ENCODE data around the gene MAEA.

Gene MAEA

DNA sequence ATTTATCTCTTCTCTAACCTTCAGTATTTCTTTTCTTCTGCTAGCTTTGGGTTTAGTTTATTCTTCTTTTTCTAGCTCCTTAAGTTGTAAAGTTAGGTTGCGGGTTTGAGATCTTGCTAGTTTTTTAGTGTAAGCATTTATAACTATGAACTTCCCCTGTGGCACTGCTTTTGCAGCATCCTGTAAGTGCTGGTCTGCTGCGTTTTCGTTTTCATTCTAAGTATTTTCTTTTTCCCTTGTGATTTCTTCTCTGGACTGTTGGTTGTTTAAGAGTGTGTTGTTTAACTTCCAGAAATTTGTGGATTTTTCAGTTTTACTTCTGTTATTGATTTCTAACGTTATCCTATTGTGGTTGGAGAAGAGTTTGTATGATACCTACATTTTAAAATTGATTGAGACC is 29.7 kb upstream of the MAEA start:
- Mint-ChIP-seq H3K4me3 (no peak overlapping the region), H3K27ac (no peak overlapping the region), H3K9me3 (ENCODE audit: low read depth) (no peaks in the 10 kb centered on the region), H3K4me1 (ENCODE audit: low read depth) (peaks cover 29% of the 10 kb centered on the region), H3K27me3 (no peaks in the 10 kb centered on the region), H3K36me3 (peaks cover 6% of the 10 kb centered on the region)

DNA sequence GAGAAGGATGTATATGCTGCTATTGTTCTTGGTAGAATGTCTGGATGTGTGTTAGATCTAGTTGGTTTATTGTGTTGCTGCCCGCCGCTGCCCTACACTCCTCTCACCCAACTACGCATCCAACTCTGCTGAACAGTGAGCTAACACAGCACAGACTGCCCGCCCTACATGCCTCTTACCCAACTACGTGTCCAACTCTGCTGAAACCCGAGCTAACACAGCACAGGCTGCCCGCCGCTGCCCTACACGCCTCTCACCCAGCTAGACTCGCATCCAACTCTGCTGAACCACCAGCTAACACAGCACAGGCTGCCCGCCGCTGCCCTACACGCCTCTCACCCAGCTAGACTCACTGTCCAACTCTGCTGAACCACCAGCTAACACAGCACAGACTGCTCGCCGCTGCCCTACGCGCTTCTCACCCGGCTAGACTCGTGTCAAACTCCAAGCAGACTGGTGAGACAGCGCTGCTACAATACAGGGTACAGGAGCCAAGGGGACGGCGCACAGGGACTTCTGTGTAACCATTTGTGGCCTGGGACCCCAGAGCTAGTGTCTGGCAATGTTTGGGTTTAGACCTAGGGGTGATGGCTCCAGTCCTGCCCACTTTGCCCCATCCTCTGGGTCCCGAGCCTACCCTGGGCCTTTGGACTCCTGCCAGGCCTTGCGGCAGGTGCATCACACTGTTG is 29.1 kb upstream of the MAEA start:
- no peak overlapping the region for H3K4me3 Mint-ChIP-seq
- H3K36me3 Mint-ChIP-seq = peaks cover 6% of the 10 kb centered on the region
- no peak overlapping the region for H3K27ac Mint-ChIP-seq
- no peaks in the 10 kb centered on the region for H3K27me3 Mint-ChIP-seq
- H3K9me3 Mint-ChIP-seq (ENCODE audit: low read depth) = no peaks in the 10 kb centered on the region
- peaks cover 23% of the 10 kb centered on the region for H3K4me1 Mint-ChIP-seq (ENCODE audit: low read depth)

DNA sequence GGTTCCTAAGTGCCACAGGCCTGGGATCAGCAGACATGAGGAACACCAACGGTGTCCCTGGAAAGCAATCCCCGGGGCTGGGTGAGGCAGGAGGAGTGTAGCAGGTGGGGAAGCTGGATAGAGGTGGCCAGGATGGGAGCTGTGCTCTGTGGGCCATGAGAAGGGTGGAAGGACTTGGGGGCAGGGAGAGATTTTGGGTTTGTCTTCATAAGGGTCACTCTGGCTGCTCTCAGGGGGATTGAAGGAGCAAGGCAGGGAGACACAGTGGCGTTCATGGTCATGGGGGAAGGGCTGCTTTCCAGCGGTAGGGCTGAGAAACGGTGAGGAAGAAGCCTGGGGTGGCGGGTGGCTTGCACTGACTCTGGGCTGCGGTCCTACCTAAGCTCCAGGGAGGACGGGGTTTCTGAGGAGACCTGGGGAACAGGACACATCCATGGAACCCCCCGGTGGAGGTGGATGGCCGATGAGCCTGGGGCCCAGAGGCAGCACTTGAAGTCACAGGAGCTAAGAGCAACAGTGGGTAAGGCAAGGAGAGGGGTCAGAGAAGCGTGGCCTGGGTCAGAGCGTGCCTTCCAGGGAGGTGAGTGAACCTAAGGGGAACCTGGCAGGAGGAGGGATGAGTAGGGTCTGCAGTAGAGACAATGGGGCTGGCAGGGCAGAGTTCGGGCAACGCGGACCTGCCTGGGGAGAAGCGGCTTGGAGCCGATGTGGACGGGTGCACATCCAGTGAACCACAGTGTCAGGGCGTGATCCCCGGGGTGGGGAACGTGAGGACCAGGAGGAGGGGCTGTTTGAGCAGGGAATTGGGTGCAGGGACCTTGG is 28.4 kb upstream of the MAEA start:
- Mint-ChIP-seq H3K27me3 (no peaks in the 10 kb centered on the region), H3K9me3 (ENCODE audit: low read depth) (no peaks in the 10 kb centered on the region), H3K27ac (no peak overlapping the region), H3K36me3 (peaks cover 8% of the 10 kb centered on the region), H3K4me3 (no peak overlapping the region), H3K4me1 (ENCODE audit: low read depth) (peaks cover 17% of the 10 kb centered on the region)

DNA sequence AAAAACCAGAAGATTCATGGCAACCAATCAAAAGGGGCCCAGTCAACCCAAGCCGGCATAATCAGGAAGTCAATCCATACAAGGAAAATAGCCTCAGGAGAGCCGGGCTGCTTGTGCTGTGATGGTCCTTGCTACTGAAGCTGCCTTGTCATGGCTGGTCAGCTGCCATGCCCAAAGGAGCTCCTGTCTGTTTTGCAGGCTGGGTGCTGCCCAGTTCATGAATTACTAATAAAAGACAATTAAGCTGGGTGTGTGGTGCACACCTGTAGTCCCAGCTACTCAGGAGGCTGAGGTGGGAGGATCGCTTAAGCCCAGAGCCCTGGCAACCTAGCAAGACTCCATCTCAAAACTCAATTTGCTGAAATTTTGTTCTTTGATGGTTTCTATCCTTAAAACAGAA is 24.7 kb upstream of the MAEA start:
- Mint-ChIP-seq H3K4me3 (no peak overlapping the region), H3K4me1 (ENCODE audit: low read depth) (peaks cover 19% of the 10 kb centered on the region), H3K36me3 (peaks cover 2% of the 10 kb centered on the region), H3K9me3 (ENCODE audit: low read depth) (no peaks in the 10 kb centered on the region), H3K27me3 (no peaks in the 10 kb centered on the region), H3K27ac (no peak overlapping the region)

DNA sequence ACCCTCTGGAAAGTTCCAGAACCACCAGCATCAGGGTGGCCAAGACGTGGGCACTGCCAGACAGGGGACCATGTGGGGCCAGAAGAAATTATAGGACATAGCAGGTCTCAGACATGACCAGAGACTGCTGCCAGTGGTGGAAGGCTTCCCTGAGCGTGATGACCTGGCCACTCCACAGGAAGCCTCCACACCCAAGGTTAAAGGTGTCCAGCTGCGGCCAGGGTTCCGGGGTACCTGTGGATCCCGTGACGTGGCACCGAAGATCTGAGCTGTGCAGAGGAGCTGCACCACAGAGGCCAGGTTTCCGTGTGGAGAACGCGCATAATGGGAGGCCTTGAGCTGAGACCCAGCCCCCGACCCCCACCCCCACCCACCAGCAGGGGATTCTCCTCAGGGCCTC is 24.3 kb upstream of the MAEA start:
- no peak overlapping the region for H3K4me3 Mint-ChIP-seq
- H3K4me1 Mint-ChIP-seq (ENCODE audit: low read depth) = peaks cover 17% of the 10 kb centered on the region
- no peaks in the 10 kb centered on the region for H3K9me3 Mint-ChIP-seq (ENCODE audit: low read depth)
- no peak overlapping the region for H3K27ac Mint-ChIP-seq
- H3K27me3 Mint-ChIP-seq = no peaks in the 10 kb centered on the region
- H3K36me3 Mint-ChIP-seq = peaks cover 2% of the 10 kb centered on the region

DNA sequence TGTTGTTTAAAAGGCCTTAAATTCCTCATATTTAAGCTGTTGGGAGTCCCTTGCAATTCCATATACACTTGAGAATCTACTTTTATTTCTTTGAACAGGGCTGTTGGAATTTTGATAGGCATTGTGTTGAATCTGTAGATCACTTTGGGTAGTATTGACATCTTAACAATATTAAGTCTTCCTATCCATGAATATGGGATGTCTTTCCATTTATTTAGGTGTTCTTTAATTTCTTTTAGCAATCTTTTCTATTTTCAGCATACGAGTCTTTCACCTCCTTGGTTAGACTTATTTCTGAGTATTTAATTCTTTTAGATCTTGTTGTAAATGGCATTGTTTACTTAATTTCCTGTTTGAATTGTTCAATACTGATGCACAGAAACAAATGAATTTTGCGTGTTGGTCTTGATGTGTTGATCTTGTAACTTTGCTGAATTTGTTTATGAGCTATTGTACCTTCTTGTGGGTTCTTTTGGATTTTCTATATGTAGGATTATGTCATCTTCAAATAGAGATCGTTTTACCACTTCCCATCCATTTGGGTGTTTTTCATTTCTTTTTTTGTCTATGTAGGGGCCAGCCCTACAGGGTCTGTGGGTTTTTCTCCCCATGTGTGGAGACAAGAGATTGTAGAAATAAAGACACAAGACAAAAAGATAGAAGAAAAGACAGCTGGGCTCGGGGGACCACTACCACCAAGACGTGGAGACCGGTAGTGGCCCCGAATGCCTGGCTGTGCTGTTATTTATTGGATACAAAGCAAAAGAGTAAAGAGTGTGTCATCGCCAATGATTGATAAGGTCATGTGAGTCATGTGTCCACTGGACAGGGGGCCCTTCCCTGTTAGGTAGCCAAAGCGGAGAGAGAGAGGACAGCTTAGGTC is 22.6 kb upstream of the MAEA start:
- no peaks in the 10 kb centered on the region for H3K9me3 Mint-ChIP-seq (ENCODE audit: low read depth)
- no peaks in the 10 kb centered on the region for H3K27me3 Mint-ChIP-seq
- H3K27ac Mint-ChIP-seq = peak overlapping the region; percentile 86
- peaks cover 2% of the 10 kb centered on the region for H3K36me3 Mint-ChIP-seq
- peak overlapping the region; percentile 79 for H3K4me3 Mint-ChIP-seq
- H3K4me1 Mint-ChIP-seq (ENCODE audit: low read depth) = peaks cover 17% of the 10 kb centered on the region

DNA sequence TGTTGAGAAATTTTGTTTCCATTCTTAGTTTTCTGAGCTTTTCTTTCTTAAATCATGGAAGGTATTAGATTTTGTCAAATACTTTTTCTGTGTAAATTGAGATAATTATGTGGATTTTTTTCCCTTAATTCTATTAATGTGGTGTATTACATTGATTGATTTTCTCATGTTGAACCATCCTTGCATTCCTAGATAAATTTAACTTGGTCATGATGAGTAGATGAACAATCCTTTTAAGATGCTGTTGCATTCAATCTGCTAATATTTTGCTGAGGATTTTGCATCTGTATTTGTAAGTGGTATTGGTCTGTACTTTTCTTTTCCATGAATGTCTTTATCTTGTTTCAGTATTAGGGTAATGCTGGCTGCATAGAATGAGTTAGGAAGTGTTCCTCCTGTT is 20.5 kb upstream of the MAEA start:
- peaks cover 17% of the 10 kb centered on the region for H3K4me1 Mint-ChIP-seq (ENCODE audit: low read depth)
- no peak overlapping the region for H3K4me3 Mint-ChIP-seq
- H3K36me3 Mint-ChIP-seq = peaks cover 2% of the 10 kb centered on the region
- no peaks in the 10 kb centered on the region for H3K27me3 Mint-ChIP-seq
- no peaks in the 10 kb centered on the region for H3K9me3 Mint-ChIP-seq (ENCODE audit: low read depth)
- no peak overlapping the region for H3K27ac Mint-ChIP-seq

DNA sequence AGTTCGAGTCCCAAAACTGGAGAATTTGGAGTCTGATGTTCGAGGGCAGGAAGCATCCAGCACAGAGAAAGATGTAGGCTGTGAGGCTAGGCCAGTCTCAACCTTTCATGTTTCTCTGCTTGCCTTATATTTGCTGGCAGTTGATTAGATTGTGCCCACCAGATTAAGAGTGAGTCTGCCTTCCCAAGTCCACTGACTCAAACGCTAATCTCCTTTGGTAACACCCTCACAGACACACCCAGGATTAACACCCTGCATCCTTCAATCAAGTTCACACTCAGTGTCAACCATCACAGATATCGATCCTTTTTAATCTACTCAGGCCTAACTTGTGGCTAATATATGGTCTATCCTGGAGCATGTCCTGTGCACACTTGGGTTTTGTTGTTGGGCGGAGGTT is 18.0 kb upstream of the MAEA start:
- H3K4me1 Mint-ChIP-seq (ENCODE audit: low read depth) = peaks cover 13% of the 10 kb centered on the region
- no peaks in the 10 kb centered on the region for H3K9me3 Mint-ChIP-seq (ENCODE audit: low read depth)
- no peak overlapping the region for H3K27ac Mint-ChIP-seq
- peaks cover 4% of the 10 kb centered on the region for H3K36me3 Mint-ChIP-seq
- no peak overlapping the region for H3K4me3 Mint-ChIP-seq
- no peaks in the 10 kb centered on the region for H3K27me3 Mint-ChIP-seq

DNA sequence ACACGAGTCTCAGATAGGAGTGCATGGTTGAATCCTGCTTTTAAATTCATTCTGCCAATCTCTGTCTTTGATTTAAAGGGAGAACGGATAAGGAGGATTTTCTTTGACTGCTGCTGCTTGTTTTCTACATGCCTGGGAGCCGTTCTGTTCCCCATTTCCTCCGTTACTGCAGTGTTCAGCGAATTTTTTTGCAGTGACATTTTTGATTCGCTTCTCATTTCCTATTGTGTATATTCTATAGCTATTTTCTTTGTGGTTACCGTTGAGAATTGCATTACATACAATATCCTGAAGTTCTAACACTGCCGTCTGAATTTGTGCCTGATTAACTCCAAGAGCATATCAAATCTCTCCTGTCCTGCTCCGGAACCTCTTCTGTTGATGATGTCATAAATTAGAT is 14.8 kb upstream of the MAEA start:
- Mint-ChIP-seq H3K27ac (no peak overlapping the region), H3K9me3 (ENCODE audit: low read depth) (no peaks in the 10 kb centered on the region), H3K27me3 (no peaks in the 10 kb centered on the region), H3K4me3 (no peak overlapping the region), H3K4me1 (ENCODE audit: low read depth) (no peaks in the 10 kb centered on the region), H3K36me3 (peaks cover 8% of the 10 kb centered on the region)

DNA sequence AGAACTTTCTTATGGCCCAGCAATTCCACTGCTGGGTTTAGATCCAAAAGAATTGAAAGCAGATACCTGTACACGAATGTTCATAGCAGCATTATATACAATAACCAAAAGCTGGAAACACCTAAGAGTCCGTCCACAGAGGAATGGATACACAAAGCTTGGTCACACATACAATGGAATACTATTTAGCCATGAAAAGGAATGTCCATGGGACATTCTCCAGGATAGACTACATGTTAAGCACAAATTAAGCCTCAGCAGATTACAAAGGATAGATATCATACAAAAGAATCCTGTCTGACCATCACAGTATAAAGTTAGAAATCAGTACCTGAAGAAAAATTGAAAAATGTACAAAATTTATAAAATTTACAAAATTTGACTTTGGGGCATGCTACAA is 12.7 kb upstream of the MAEA start:
- Mint-ChIP-seq H3K36me3 (peaks cover 8% of the 10 kb centered on the region), H3K27me3 (no peaks in the 10 kb centered on the region), H3K4me1 (ENCODE audit: low read depth) (no peaks in the 10 kb centered on the region), H3K27ac (no peak overlapping the region), H3K4me3 (no peak overlapping the region), H3K9me3 (ENCODE audit: low read depth) (no peaks in the 10 kb centered on the region)

DNA sequence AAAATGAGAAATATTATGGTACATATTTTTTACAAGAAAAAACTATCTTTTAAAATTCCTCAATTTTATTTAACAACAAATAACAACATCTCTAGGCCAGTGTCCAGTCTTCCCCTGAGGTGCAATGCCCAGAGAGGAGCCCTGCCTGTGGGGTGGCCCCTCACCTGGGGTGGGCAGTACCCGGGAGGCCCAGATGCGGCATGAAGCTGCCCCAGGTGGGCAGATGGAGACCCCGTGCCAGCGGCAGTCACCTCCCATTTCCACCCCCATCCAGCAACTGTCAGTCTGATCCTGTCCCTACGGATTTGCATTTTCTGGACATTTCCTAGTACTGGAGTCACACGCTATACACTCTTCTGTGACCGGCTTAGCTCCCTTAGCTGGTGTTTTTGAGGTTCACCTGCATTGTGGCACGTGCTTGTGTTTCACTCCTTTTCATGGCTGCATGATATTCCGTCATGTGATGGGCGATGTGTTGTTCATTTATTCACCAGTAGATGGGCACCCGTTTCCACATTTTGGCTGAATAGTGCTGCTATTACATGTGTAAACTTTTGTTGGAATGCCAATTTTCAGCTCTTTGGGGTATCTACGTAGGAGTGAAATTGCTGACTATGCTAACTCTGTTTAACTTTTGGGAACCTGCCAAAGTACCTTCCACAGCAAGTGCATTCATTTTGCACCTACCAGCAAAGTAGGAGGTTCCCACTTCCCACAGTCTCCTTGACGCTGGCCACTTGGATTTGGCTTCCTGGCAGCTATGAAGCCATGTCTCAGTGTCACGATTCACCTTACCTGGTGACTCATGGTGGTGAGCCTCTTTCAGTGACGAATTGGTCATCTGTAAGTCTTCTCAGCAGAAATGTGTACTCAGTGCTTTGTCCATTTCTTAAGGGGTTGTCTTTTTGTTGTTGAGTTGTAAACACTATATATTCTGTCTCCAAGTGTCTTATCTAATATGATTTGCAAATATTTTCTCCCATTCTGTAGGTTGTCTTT is 11.7 kb upstream of the MAEA start:
- H3K27ac Mint-ChIP-seq = no peak overlapping the region
- H3K27me3 Mint-ChIP-seq = no peaks in the 10 kb centered on the region
- no peaks in the 10 kb centered on the region for H3K9me3 Mint-ChIP-seq (ENCODE audit: low read depth)
- peaks cover 8% of the 10 kb centered on the region for H3K36me3 Mint-ChIP-seq
- H3K4me1 Mint-ChIP-seq (ENCODE audit: low read depth) = no peaks in the 10 kb centered on the region
- H3K4me3 Mint-ChIP-seq = no peak overlapping the region

DNA sequence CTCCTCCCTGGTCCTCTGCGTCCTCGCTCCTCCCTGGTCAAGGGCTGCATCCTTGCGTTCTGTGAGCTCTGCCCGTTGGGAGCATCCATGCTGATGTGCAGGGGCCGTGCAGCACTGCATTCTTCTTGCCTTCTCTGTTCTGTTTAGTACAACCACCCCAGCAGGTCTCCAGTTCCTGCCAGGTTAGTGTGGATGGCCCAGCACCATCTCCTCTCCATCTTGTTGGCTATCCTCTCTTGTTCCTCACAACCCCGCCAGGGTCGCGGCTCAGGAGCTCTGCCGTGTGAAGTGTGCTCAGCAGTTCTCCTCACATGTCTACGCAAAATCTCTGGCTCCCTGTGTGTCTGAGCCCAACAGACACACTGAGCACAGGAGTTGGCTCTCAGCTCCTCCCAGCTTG is 10.4 kb upstream of the MAEA start:
- Mint-ChIP-seq H3K4me1 (ENCODE audit: low read depth) (no peaks in the 10 kb centered on the region), H3K36me3 (peaks cover 8% of the 10 kb centered on the region), H3K27me3 (no peaks in the 10 kb centered on the region), H3K4me3 (no peak overlapping the region), H3K27ac (no peak overlapping the region), H3K9me3 (ENCODE audit: low read depth) (no peaks in the 10 kb centered on the region)

DNA sequence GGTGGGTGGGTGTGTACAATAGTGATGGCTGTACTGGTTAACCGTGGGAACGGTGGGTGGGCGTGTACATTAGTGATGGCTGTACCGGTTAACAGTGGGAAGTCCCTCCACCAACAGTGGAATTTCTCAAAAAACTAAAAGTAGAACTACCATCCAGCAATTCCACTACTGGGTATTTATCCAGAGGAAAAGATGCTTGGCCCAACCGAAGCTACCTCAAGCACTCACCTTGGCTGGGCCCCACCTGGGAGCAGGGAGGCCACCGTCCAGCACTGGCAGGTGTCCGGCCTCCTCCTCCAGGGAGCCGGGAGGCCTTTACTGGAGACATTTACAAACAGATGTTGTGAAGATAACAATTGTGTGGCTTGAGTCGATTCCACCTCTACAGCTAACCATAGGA is 6.0 kb upstream of the MAEA start:
- Mint-ChIP-seq H3K4me3 (no peak overlapping the region), H3K27me3 (no peaks in the 10 kb centered on the region), H3K9me3 (ENCODE audit: low read depth) (no peaks in the 10 kb centered on the region), H3K4me1 (ENCODE audit: low read depth) (peaks cover 4% of the 10 kb centered on the region), H3K27ac (no peak overlapping the region), H3K36me3 (peaks cover 3% of the 10 kb centered on the region)

DNA sequence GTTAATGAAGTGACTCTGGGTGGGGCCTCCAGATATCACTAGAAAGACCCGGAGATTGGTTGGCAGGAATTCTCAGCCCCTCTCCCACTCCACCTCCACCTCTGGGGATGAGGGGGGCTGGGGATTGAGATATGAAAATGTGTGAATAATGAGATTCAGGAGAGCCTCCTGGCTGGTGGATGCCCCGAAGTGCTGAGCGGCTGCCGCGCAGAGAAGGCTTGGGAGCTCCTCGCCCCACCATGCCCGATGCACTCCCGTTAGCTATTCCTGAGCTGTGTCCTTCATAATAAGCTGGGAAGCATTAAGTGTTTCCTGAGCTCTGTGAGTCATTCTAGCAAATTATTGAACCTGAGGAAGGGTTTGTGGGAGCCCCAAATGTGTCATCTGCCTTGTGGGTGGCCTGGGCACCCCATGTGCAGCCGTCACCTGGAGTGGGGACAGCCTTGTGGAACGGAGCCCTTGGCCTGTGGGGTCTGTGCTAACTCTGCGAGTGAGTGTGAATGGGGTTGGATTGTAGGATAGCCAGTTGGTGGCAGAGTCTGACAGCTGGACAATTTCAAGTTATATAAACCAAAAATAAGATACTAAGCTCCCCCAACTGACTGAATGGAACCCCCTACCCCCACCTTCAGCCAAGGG is 4.4 kb upstream of the MAEA start:
- H3K36me3 Mint-ChIP-seq = no peaks in the 10 kb centered on the region
- no peaks in the 10 kb centered on the region for H3K27me3 Mint-ChIP-seq
- H3K9me3 Mint-ChIP-seq (ENCODE audit: low read depth) = no peaks in the 10 kb centered on the region
- H3K27ac Mint-ChIP-seq = no peak overlapping the region
- H3K4me3 Mint-ChIP-seq = no peak overlapping the region
- H3K4me1 Mint-ChIP-seq (ENCODE audit: low read depth) = peaks cover 6% of the 10 kb centered on the region
